CD4-positive, alpha-beta T cell treated with Interleukin-21 for 1 hour (primary cell): Measurements from ENCODE around the gene PIGC.

Source experiments
- DNase-seq: peaks from one replicate; pipeline ENCODE4 v3.0.0-alpha.2; 2020

PIGC gene

GRCh38 chr1:172427191-172427590 lies 16.7 kb downstream of the PIGC start:
- peak; percentile 35 for DNase-seq

- DNase-seq = no peak
Measured at GRCh38 chr1:172425339-172425738, 18.5 kb downstream of the PIGC start.

GRCh38 chr1:172423336-172423735 lies 20.5 kb downstream of the PIGC start:
- DNase-seq = no peak

GRCh38 chr1:172421974-172422604 lies 21.8 kb downstream of the PIGC start:
- DNase-seq = no peak

GRCh38 chr1:172420385-172420784 lies 23.5 kb downstream of the PIGC start, which contains the start of gene C1orf105:
Gene C1orf105, plus strand, starts transcription at chr1:172420685. Its CDS starts 201 bp downstream, at chr1:172420886.
- DNase-seq = no peak

- no peak for DNase-seq
Measured at GRCh38 chr1:172417557-172417956, 26.3 kb downstream of the PIGC start.

- DNase-seq = no peak
Measured at GRCh38 chr1:172416496-172417035, 27.3 kb downstream of the PIGC start.

GRCh38 chr1:172414331-172414730 lies 29.5 kb downstream of the PIGC start:
- DNase-seq = no peak

GRCh38 chr1:172411791-172412338 lies 32.0 kb downstream of the PIGC start:
- DNase-seq = no peak

- DNase-seq = no peak
Measured at GRCh38 chr1:172410027-172410426, 33.8 kb downstream of the PIGC start.

- no peak for DNase-seq
Measured at GRCh38 chr1:172408958-172409357, 34.9 kb downstream of the PIGC start.

- no peak for DNase-seq
Measured at GRCh38 chr1:172406968-172407367, 36.9 kb downstream of the PIGC start.

- no peak for DNase-seq
Measured at GRCh38 chr1:172405912-172406311, 38.0 kb downstream of the PIGC start.

GRCh38 chr1:172404121-172404520 lies 39.7 kb downstream of the PIGC start:
- no peak for DNase-seq

- no peak for DNase-seq
Measured at GRCh38 chr1:172402878-172403569, 40.8 kb downstream of the PIGC start.

- no peak for DNase-seq
Measured at GRCh38 chr1:172401892-172402291, 42.0 kb downstream of the PIGC start.

GRCh38 chr1:172401477-172401876 lies 42.4 kb downstream of the PIGC start:
- DNase-seq = no peak

- DNase-seq = no peak
Measured at GRCh38 chr1:172400722-172401105, 43.2 kb downstream of the PIGC start.

- DNase-seq = no peak
Measured at GRCh38 chr1:172399756-172400721, 43.8 kb downstream of the PIGC start.

- peak; percentile 52 for DNase-seq
Measured at GRCh38 chr1:172398970-172399755, 44.7 kb downstream of the PIGC start.

GRCh38 chr1:172398193-172398592 lies 45.7 kb downstream of the PIGC start:
- no peak for DNase-seq

GRCh38 chr1:172397633-172398032 lies 46.2 kb downstream of the PIGC start:
- no peak for DNase-seq
